CD4-positive, alpha-beta T cell treated with Interleukin-15 for 1 hour (primary cell): ENCODE results near the gene DAND5.

Experiments used
- DNase-seq: peaks from one replicate; pipeline ENCODE4 v3.0.0-alpha.2; 2020

DAND5 gene

DNA sequence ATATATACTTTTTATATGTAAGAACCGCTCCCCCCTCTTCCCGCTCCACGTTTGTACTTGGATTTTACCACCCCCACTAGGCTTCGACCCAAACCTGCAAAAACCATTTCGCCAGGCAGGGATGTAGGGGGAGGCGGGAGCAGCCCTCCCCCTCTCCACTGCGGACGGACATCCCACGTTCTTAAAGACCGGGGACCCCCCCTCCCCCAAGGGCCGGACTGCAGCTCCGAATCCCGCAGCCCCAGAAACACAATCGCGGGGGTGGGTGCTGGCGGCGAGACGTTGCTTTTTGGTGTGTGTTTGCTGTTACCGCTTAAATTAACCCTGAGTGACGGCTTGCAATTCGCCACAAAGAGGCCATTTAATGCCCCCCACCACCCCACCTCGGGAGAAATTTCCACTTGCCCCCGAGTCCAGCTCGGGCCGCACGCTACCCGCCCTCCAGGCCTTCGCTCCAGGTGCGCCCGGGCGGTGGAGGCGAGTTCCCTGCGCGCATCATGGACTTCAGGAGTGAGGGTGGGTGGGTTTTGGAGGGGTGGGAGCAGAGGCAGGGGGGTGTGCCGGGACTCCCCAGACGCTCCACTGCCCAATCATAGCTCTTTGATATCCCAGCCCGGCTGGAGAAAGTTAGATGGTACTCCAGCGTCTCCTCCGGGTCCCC lies 41.7 kb downstream of the DAND5 start:
- DNase-seq: no peak

DNA sequence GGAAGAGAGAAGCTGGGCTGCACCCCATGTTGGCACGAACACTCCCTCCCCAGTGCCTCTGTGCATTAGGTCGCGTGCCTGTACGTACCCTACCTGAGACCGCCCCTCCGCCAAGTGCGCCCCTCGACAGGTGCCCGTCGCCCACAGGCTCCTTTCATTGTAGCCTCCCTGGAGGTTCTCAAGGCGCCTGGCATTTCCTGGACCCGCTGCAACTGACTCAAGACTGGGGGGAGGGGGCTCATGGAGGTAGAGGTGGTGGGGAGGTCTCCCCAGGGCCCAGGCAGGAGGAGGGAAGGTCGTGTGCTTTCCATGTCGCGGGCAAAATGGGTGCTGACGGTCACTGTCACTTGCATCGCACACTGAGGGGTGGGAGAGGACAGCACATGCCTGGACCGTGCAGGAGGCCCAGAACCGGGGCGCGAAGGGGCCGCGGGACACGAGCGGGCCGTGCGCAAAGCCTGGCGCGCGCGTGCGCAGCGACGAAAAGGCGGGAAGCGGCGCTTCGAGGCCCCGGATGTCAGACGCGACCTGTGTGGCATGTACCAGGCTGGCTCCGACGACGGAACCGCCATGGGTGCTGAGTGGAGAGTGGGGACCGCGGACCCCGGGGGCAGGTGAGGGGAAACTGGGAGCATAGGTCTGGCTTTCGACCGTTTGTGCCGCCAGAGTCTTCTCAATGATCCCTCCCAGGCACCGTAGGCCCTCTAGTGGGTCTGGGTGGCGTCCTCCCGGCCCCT lies 42.4 kb downstream of the DAND5 start:
- DNase-seq: no peak

DNA sequence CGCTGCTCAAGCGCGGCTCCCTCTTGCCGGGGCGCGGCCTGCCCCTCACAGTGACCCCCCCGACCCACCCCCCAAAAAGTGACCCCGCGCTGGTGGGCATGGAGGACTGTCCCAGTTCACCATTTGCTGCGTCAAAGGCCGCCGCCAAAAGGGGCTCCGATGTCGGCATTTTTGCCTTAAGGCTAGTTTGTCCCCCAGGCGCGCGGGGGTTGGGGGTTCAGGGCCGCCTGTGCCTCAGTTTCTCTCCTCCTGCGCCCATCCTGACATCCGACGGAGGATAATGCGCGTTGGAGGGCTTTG lies 43.0 kb downstream of the DAND5 start:
- no peak for DNase-seq

DNA sequence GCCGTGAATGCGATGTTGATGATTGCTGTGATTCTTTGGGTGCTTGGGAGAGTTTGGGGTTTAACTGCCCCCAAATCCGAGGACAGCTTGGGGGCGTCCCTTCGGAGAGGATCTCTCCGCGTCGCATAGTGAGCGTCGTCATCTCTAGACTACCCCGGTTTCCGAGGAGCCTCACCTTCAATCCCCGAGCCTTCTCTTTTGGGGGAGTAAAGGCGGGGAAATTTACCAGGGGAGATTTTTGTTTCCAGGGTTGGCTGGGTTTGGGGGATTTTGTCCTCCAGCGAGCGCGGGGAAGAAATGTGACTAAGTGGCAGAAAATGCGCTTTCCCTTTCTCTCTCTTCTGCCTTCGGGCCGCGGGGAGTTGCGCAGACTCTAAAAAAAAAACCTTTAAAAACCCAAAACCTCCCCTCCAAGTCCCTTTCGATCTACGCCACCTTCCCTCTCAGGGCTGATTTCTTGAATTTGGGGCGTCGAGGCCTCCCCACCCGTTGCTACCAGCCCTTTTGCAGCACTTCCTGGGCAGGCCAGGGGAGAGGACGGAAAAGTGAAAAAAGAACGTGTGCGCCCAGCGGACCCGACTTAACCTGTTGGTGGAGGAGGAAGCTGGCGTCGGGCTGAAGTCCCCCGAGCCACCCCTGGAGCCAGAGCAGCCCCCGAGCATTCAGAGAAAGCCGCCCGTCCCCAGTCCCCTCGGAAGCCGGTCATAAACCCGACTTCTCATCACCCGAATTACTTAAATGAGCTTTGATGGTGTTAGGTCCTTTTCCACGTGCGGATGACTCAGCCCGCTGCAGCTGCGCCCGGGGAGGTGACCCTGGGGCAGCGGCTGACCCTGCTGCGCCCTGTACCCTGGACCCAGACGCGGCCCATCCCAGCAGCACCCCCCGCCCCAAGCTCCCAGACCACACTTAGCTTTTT lies 43.6 kb downstream of the DAND5 start:
- no peak for DNase-seq

DNA sequence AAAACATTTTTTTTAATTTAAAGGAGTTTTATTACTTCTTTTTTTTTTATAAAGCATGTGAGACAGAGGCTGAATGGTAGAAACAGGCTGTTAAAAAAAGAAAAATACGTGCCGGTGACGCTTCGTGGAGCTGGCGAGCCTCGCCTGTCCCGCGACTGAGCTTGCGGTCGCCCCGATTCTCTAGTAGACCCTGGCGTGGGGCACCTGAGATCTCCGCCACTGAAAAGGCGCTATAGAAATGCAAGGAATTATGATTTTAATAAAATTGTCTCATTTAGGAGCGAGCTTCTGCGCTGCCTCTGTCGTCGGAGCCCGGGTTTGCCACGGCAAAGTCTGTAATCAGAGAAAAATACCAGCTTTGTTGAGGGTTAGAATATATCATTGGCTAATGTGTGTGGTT lies 44.3 kb downstream of the DAND5 start:
- no peak for DNase-seq

DNA sequence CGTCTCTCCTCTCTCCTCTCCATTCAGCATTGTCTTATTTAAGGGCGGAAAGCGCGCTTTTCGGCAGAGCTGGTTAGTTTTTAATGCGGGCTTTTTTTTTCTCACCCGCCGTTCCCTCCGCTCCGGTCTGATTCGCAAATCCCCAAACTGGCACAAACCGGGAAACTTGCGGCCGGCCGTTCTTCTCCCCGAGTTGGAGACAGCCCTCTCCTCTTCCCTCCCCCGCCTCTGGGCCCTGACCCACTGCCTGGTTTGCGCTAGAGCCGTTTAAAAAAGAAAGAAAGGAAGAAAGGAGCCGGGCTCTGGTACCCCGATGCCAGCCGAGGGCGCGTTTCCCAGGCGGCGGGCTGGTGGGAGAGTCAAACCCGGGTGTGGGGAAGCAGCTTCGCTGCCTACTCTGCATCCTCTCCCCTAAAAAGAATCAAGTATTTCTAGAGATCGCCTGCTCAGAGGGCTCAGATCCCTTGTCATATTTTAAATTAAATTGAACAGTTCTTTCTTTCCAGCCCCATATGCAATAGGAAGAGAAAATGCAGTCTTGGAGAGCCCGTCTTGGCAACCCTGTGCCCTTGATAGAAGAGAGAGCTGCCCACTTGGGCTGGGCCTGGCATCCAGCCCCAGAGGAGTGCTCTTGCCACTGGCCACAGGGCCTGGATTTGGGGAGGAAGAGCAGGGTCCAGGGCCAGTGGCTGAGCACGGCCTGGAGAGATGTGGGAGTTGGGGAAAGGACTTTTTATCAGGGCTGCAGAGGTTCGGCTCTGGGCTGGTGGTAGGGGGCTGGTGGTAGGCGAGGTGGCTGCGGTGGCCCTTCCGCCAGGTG lies 44.9 kb downstream of the DAND5 start:
- DNase-seq: no peak

DNA sequence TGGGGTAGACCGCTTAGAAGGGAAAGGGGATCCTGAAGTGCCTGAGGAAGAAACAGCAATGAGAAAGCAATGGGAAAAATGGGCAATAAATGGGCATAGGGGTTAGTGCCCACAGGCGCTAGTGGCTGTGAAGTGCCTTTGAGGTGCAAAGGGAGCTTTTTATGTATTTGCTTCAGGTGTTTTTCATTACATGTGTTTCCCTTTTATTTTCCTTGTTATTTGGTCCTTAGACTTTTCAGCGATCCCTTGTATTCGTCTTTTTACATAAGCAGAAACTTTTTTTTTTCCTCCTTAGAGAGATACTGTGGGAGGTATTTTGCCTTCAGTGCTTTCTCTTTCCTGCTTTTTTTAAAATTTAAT lies 45.5 kb downstream of the DAND5 start:
- no peak for DNase-seq

DNA sequence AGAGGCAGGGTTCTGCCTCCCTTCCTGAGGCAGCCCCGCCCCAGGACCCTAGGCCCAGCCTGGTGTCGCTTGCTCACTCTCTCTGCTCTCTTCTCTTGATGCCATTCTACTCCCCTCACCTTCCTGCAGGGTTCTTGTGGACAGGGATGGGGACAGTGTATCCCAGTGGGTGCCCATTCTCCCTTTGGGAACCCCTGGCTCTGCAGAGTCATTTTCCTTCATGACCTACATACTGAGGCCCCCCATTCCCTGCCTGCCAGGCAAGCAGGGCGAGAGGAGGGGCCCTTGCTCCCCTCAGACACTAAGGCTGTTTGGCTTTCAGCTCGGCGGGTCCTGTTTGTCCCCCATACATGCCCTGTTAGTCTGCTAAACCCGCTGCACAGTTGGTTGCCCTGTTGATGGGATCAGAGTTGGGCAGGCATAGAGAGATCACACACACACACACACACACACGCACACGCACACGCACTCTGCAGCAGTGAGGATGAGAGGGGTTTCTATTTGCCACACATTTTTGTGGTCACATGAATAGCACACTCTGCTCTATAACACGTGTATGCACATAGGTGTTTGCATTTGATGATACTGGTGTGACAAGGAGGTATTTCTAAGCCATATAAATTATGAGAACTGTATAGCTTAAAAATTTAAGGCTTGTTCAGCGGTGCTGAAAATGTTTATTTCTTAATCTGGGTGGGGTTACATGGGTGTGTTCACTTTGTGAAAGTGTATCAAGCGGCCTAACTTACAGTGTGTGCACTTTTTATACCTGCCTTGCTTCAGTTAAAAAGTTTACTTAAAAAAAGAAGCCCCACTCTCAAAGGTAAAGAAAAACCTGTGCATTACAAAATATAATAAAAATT lies 46.2 kb downstream of the DAND5 start:
- no peak for DNase-seq

DNA sequence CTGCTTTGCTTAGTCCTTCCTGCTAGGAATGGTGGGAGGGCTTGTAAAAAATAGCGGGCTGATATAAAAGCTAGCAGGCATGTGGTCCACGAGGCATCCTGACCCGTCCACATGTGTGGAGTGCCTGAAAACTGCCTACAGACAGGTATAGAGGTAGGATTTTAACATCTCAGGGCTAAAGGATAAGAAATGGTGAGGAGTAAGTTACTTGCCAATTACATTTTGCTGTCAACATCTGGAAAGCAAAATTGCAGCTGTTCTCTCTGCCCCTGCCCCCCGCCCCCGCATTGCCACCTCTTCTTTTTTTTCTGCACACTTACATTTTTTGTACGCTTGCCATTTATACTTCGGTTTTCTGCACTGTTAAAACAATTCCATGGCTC lies 46.9 kb downstream of the DAND5 start:
- DNase-seq: no peak

DNA sequence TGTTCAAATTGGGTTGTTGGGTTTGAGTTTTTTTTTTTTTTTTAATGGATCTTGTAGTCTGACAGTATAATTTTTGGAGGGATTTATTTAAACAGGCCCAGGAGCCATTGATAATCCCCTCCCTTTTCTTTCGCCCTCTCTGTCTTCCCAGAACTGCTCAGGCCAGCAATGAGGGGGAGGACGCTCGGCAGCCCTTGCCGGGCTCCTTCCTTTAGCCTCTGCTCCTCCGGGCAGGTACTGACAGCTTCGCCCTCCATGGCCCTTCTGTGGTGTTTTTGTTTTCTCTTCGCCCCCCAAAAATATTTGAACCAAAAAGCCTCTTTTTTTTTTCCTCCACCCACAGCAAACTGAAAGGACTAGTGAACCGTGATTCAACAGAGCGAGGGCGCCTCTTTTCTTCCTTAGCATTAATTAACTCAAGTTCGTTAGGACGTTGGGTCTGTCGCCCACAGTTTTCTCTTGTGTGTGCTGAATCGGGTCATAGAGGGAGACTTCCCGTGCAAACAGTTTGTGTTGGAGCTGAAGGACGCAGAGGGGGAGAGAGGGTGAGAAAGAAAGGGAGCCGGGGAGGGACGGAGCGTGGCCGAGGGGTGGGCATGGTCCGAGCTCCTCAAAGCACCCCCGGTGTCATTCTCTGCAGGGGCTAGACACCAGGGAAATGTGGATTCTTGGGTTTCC lies 47.4 kb downstream of the DAND5 start:
- no peak for DNase-seq

DNA sequence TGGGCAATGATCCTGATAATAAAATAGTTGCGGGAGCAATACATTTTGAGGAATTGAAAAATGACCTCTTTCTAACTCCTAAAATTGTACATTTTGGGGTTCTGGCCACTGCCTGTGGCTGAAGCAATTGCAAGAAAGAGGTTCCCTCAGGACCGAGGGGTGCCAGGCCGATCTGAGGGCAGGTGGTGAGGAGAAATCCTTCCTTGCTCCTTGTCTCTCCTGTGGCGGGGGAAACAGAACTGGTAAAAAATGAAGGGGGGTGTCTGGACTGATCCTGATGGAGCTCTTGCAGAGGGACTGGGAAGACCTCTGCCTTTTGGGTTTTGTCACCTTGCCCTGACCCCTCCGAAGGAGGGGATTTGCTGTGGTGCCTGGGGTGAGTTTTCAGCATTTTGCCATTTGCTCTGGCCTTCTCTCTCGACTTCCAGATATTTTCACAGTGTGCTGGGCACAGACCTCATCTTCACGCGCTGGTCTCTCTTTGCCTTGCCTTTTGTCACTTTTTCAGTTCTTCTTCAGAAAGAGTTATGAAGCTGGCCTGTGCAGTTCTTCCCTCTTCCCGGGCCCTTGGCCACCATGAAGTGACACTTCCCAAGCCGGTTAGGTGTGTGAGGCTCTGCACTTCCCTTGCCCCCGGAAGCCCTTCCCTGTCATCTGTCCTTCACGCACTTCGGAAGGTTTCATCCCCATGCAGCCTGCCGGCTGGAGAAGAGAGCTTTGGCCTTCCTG lies 48.1 kb downstream of the DAND5 start:
- no peak for DNase-seq

DNA sequence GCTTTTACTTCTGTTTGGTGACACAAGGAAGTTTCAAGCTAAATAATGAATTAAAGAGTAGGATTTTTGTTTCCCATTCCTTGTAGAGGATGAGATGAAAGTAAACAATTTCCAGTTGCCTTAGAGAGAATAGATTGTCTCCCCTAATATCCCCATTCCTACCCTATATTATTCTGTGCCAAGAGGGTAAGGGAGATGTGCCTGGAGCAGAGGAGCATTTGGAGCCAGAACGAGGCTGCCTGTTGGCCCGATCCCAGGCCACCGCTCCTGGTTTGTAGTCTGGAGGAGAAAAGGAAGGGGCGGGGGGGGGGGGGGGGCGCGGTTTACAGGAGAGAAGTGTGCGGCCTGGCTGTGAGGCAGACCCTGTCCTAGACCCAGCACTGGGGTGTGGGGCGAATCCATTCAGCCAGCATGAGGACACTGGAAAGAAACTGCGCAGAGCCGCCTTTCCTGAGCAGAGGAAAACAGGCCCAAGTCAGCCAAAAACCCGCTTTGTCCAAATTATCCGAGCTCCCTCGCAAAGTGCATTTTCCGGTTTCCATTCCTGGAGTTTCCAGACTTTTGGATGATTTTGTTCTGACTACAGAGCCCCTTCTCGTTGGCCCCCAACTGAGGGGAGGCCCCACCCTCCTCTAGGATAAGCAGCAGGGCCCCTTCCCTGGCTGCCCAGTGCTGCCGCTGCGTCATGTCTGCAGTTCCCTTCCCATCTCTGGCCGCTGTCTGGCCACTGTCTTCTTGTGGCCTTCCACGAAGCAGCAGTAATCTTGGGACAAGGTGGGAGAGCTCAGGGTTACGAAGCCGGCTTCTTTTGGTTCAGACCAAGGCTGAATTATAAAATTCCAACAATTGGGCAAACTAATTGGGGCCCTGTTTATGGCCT lies 48.9 kb downstream of the DAND5 start:
- no peak for DNase-seq

DNA sequence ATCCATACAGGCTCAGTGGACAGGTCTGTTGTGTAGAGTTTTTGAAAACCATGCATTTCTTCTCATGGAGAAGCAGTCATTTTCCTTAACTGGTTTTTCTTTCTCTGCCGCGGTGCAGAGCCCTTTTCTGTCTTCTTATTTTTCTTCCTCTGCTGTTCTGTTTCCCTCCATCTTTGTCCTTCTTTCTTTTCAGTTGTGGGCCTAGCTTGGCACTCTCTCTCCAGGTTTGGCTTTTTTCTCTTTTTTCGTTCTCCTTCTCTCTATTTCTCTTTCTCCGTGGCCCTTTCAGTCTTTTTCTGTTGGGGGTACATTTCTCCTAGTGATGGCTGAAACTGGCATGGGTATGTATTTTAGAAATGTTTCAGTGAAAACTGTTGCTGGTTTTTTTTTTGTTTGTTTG lies 50.0 kb downstream of the DAND5 start:
- DNase-seq: no peak

DNA sequence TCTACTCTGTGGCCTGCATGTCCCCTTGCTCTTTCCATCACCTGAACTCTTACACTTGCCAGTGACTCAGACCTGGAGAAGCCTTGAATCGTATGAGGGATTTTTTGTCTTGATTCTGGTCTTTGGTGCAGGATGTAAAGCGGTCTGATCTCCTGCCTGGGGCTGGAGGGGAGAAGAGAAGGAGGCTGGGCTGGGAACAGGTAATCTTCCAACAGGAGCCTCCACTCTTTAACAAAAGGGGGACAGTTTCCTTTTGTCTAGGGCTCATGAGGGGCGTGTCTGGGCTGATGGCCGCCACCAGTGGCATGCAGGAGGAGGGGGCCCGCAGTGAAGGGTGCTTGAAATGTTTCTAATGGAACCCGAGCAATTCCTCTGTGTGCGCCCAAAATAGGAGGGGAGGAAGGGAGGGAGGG lies 50.6 kb downstream of the DAND5 start:
- no peak for DNase-seq

DNA sequence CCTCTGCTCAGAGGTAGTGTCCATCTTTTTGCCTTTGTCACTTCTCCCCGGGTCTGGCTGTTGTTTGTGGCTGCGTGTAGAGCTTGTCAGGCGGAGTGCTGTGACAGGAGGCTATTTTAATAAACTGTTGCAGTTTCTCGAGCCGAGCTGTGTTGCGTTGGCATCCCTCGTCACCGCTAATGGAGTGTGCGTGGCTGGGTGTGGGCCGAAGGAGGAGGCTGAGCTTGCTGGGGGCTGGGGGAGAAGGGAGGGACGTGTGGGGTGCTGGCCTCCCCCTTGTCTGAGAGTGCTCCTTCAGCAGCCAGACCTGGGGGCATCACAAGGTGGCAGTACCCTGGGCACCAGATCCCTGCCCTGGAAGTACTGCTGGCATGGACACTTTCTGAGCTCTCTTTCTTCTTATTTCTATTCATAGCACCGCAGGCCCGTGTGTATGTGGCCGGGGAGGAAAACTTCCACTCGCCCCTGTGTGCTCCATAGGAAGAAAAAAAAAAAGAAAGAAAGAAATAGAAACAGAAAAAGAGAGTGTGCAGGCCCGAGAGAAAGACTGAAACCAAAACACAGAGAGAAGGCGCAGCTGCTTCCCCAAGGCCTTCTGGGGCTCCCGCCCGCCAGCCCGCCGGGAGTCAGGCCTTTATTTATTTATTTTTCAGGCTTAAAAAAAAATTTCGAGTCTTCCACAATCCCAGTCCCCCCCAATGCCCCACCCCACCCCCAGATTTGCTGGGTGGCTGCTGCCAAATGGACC lies 52.9 kb downstream of the DAND5 start:
- no peak for DNase-seq

DNA sequence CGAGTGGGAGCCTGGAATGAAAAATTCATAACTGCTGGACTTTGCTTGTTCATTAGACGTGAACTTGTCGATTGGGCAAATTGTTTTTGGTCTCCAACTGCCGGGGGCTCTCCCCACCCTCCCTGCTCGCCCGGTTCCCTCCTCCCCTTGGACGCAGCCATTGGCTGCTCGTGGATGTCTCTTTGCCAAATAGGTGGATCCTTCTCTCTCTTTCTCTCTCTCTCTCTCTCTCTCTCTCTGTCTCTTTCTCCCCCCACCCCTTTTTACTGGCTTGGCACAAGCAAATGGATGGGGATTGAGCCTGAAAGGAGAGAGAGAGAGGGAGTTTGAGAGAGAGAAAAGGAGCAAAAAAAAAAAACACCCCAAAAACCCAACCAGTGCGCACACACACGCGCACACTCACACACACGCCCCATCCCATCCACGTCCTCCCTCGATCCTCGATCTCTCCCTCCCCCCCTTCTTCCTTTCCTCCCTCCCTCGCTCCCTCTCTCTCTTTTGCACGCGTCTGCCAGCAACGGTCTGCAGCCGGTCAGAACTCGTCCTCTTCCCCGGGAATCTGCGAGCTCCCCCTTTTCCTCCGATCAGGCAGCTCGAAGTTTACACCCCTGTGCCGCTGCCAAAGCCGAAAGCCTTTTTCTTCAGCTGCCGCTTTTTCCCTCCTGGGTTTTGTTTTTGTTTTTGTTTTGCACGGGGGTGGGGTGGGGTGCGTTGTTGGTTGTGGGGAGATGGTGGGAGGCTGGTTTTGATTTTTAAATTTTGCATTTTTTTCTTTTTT lies 53.7 kb downstream of the DAND5 start:
- no peak for DNase-seq

DNA sequence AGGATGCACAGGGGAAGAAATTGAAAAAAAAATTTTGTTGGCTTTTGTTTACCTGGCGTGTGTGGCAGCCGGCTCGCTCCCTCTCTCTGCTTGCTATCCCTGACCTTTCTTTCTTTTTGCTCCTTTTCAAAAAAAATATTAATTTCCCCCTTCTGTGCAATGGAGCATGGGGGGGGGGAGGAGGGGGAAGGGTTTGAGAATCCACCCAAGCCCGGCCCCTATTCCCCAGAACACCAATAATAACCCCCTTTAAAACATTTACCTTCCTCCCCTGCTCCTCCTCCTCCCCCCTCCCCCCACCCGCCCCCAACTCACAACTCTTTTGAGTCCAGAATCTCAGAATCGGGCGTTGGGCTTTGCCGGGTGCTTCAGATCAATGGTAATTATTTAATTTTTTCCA lies 54.3 kb downstream of the DAND5 start:
- no peak for DNase-seq
